Ovary (tissue), 9 donors: Measurements from ENCODE around the gene FAM184B. TPM values are rescaled to one million over a fixed set of nuclear protein-coding genes. Genes with fewer than 3 reads are reported as not detected.
"Not testable (repeated sequence)": the region's sequence is repeated elsewhere in the genome, so short reads cannot be mapped to it uniquely, and the experiment has no call there.

Experiments used
- DNase-seq, 5 donors: peaks; one replicate each; pipeline ENCODE4 v3.0.0-alpha.2; 2019 to 2020
- H3K27ac ChIP-seq, 2 donors: fragments of 200-600 bp; one replicate each; pipeline versions ENCODE4 v1.5.1 to v1.8.0; 2019 to 2022
- H3K27me3 ChIP-seq: fragments of 200-600 bp; one replicate; pipeline ENCODE4 v1.8.0; 2022
- H3K36me3 ChIP-seq: fragments of 200-600 bp; sonication (generic); one replicate; pipeline ENCODE4 v1.5.1; 2019
- H3K4me1 ChIP-seq: one replicate; pipeline ENCODE4 v1.8.1; 2013; ENCODE audit warnings: mild to moderate bottlenecking, moderate library complexity; ENCODE audit not compliant: insufficient read depth
- H3K4me3 ChIP-seq: fragments of 200-600 bp; sonication (generic); one replicate; pipeline ENCODE4 v1.5.1; 2017
- H3K9me3 ChIP-seq, 2 donors: fragments of 200-600 bp in 1 of 2; sonication (generic) in 1 of 2; one replicate each; pipeline versions ENCODE4 v1.5.1 to v1.8.1; 2013 to 2019; ENCODE audit warnings: mild to moderate bottlenecking in 1 of 2, moderate library complexity in 1 of 2
- CTCF ChIP-seq, 3 donors: fragments of 450-650 bp in 2 of 3; fragments of 200-600 bp in 1 of 3; IDR thresholded peaks; one replicate each; pipeline versions ENCODE4 v1.5.1 to v1.8.0; 2016 to 2022; ENCODE audit warnings: antibody characterized with exemption in 3 of 3, mild to moderate bottlenecking in 1 of 3
- EP300 ChIP-seq: sonication (generic); formaldehyde crosslinking; IDR thresholded peaks from one replicate; pipeline ENCODE4 v1.6.1; 2017; ENCODE audit warnings: antibody characterized with exemption
- POLR2A ChIP-seq: fragments of 450-650 bp; IDR thresholded peaks from one replicate; pipeline ENCODE4 v1.6.1; 2017; ENCODE audit warnings: antibody characterized with exemption, mild to moderate bottlenecking, moderate library complexity
- WGBS, 3 donors: extraction: QIAGEN DNeasy Blood & Tissue Kit in 1 of 3; methylation state at CpG; one replicate each; pipeline versions ENCODE4 v1.1.5 to v1.1.7; 2013 to 2017; 5-methylcytosine and 5-hydroxymethylcytosine counted together
- intact Hi-C, 4 donors: fragments of 100-400 bp; cut with DNase I; formaldehyde crosslinking; loops; one replicate each; pipeline versions ENCODE4 v1.11.0 to v1.15.1; 2022 to 2023
- polyA plus RNA-seq, 2 donors: library from polyadenylated mRNA; stranded (reverse); fragments of 200-250 nt in 1 of 2; fragments of 350-450 nt in 1 of 2; fragmentation: Illumina TruSeq in 1 of 2; extraction: RNeasy Lipid Tissue Mini Kit (QIAGEN cat#74804) in 1 of 2; gene quantifications; one replicate each; pipeline ENCODE4 v1.2.3, GENCODE V29; 2013 to 2014
- total RNA-seq, 7 donors: library from RNA; depleted of rRNA in 2 of 7; stranded (reverse); fragments of >200 nt in 2 of 7; fragmentation: NEBNext Ultra II Directional in 3 of 7; extraction: Animal tissue kit (Norgen Biotek cat#: 25700) in 3 of 7; gene quantifications; one replicate each; pipeline versions ENCODE4 v1.1.0 to v1.2.4, GENCODE V29; 2016 to 2023
- donor health status: DM: no; HTN: no; CAD: no; lungs with moderate emphysema.
- donor health status: DM: no; HTN: no; CAD: no.
- donor health status: Bipolar disorder and iron deficiency.
- donor health status: DM: yes; HTN: yes; CAD: no.
- donor health status: DM: no; HTN: no; CAD: no.
- donor health status: DM: yes; HTN: yes; CAD: no.

FAM184B gene
- total and polyA plus RNA-seq, 9 donors = 0.03 to 0.17 (median 0.04) TPM; not detected in 5

- DNase-seq = no peak
- Histone ChIP-seq H3K9me3 (no peaks in the 10 kb centered on the region), H3K27ac (no peak overlapping the region), H3K4me1 (no peaks in the 10 kb centered on the region), H3K27me3 (no peaks in the 10 kb centered on the region), H3K36me3 (no peaks in the 10 kb centered on the region), H3K4me3 (no peak overlapping the region)
- intact Hi-C loops = no loop called here
- WGBS, 3 donors = 86 to 91% (median 87%) methylated on average over 5 of the region's 5 CpGs
- TF ChIP-seq EP300 (no peak), POLR2A (no peak), CTCF (IDR thresholded peaks at IDR 0.05) (no peak)
Observed at GRCh38 chr4:17690135-17690534, 91.3 kb downstream of the FAM184B start.

GRCh38 chr4:17688011-17688441 lies 93.4 kb downstream of the FAM184B start:
- TF ChIP-seq POLR2A (no peak), CTCF (IDR thresholded peaks at IDR 0.05) (no peak)
- Histone ChIP-seq H3K4me1 (no peaks in the 10 kb centered on the region), H3K36me3 (no peaks in the 10 kb centered on the region), H3K27ac (no peak overlapping the region), H3K27me3 (no peaks in the 10 kb centered on the region), H3K9me3 (no peaks in the 10 kb centered on the region), H3K4me3 (no peak overlapping the region)
- WGBS, 3 donors = 75 to 76% (median 75%) methylated on average over 9 of the region's 9 CpGs
- intact Hi-C loops = no loop called here
- DNase-seq = no peak

DNA sequence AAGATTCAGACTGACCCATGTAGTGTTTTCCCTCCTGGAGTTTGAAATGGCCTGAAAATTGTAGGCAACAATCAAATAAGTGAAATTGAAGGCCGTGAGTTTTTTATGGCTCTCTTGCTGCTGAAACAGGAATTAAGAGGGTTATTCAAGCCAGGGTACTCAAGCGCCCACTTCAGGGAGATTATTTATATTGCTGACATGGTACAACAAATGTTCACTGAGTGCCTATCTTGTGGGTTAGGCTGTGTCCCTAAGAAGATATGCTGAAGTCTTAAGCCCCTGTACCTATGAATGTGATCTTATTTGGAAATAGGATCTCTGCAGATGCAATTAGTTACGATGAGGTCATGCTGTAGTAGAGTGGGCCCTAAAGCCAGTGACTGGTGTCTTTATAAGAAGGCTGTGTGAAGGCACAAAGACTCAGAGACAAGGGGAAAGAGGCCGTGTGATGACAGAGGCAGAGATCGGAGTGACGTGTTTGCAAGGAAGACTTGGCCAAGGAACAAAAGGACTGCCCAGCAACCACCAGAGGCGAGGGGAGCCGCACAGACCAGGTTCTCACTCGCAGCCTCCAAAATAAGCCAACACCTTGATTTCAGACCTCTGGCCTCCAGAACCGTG lies 94.1 kb downstream of the FAM184B start:
- TF ChIP-seq POLR2A (no peak), CTCF (IDR thresholded peaks at IDR 0.05) (no peak), EP300 (no peak)
- no peak for DNase-seq
- Histone ChIP-seq H3K4me1 (no peaks in the 10 kb centered on the region), H3K4me3 (no peak overlapping the region), H3K27me3 (no peaks in the 10 kb centered on the region), H3K36me3 (no peaks in the 10 kb centered on the region), H3K9me3 (no peaks in the 10 kb centered on the region), H3K27ac (no peak overlapping the region)
- intact Hi-C loops = no loop called here
- WGBS, 3 donors = 84 to 85% (median 84%) methylated on average over 10 of the region's 10 CpGs

DNA sequence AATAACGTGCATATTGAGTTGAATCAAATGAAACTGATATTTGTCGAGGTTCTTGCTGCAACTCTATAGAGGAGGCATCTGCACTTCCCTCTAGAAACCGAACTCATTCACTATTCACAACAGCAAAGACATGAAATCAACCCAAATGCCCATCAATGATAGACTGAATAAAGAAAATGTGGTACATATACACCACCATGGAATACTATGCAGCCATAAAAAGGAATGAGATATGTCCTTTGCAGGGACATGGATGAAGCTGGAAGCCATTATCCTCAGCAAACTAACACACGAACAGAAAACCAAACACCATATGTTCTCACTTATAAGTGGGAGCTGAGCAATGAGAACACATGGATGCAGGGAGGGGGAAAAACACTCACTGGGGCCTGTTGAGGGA lies 96.8 kb downstream of the FAM184B start:
- H3K4me3 ChIP-seq, intact Hi-C loops, H3K27ac ChIP-seq, DNase-seq, H3K9me3 ChIP-seq, H3K36me3 ChIP-seq, H3K4me1 ChIP-seq, H3K27me3 ChIP-seq: not testable (repeated sequence)
- 76 to 81% (median 77%) methylated on average over 4 of the region's 4 CpGs for WGBS, 3 donors

DNA sequence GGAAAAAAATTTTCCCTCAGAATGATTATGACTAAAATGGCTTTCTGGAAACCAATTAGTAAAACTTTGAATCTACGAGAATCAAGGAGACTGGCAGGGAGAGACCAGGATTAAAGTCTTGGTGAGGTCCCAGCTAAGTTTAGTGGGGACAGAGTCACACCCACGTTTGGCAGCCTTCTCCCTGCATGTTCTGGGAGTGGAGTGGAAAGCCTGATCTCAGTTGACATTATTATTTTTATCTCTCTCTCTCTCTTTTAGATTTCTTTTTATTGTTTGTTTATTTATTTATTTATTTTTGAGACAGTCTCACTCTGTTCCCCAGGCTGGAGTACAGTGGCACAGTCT lies 99.2 kb downstream of the FAM184B start:
- H3K4me3 ChIP-seq = no peak overlapping the region
- 51 to 74% (median 56%) methylated on average over 2 of the region's 2 CpGs for WGBS, 3 donors
- no peak for TF ChIP-seq CTCF (IDR thresholded peaks at IDR 0.05)
- TF ChIP-seq POLR2A = no peak

More for the DNA sequence above, 99.2 kb downstream of the FAM184B start:
- Histone ChIP-seq H3K9me3 (no peaks in the 10 kb centered on the region), H3K27ac (no peak overlapping the region), H3K36me3 (no peaks in the 10 kb centered on the region), H3K27me3 (no peaks in the 10 kb centered on the region), H3K4me1 (no peaks in the 10 kb centered on the region)
- intact Hi-C loops = no loop called here
- no peak for DNase-seq
